AG09319 (cell line): ENCODE measurements around the gene PSMD11.
"Not testable (repeated sequence)": the region's sequence is repeated elsewhere in the genome, so short reads cannot be mapped to it uniquely, and the experiment has no call there.

Source experiments
- DNase-seq: peaks from one replicate; pipeline ENCODE4 v3.0.0-alpha.2; 2010; ENCODE audit warnings: low read depth; ENCODE audit errors: extremely low read depth
- TF ChIP-seq, protein P1 (sequence below): IDR thresholded peaks from 2 replicates; pipeline ENCODE4 v1.5.1; 2011; ENCODE audit warnings: low read depth, mild to moderate bottlenecking, inconsistent platforms, low read length, moderate library complexity

Gene PSMD11

GRCh38 chr17:32520104-32520701, 75.9 kb downstream of the PSMD11 start:
- TF ChIP-seq, protein P1, sequence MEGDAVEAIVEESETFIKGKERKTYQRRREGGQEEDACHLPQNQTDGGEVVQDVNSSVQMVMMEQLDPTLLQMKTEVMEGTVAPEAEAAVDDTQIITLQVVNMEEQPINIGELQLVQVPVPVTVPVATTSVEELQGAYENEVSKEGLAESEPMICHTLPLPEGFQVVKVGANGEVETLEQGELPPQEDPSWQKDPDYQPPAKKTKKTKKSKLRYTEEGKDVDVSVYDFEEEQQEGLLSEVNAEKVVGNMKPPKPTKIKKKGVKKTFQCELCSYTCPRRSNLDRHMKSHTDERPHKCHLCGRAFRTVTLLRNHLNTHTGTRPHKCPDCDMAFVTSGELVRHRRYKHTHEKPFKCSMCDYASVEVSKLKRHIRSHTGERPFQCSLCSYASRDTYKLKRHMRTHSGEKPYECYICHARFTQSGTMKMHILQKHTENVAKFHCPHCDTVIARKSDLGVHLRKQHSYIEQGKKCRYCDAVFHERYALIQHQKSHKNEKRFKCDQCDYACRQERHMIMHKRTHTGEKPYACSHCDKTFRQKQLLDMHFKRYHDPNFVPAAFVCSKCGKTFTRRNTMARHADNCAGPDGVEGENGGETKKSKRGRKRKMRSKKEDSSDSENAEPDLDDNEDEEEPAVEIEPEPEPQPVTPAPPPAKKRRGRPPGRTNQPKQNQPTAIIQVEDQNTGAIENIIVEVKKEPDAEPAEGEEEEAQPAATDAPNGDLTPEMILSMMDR, result no peak
- DNase-seq, result no peak

DNA sequence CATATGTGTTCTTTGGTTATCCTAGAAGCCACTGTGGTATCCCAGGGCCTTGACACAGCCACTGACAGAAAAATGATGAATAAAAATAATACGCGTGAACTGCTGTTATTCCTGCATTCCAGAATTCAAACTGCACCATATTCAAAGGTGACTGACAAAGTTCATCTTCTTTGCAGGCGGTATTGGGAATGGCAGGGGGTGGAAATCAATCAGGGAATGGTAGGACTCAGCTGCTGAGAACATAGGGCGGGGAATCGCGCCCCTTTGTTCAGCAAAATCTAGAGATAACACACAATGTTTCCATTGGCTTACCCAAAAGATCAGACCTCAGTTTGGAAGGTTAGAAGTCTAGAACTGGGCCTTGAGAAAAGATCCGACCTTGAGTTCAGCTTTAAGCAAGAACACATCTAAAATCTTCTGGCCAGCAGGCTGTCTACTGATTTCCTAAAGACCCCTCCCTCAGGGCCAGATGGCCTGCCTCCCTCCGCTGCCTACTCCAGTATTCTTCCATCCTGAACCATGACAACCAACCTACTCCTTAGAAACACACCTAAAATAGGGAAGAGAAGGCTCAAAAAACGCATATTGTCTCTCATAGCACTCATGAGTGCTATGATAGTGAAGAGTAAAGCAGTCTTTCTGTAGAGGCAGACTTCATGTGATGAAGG, 76.6 kb downstream of the PSMD11 start:
- DNase-seq, result no peak

DNA sequence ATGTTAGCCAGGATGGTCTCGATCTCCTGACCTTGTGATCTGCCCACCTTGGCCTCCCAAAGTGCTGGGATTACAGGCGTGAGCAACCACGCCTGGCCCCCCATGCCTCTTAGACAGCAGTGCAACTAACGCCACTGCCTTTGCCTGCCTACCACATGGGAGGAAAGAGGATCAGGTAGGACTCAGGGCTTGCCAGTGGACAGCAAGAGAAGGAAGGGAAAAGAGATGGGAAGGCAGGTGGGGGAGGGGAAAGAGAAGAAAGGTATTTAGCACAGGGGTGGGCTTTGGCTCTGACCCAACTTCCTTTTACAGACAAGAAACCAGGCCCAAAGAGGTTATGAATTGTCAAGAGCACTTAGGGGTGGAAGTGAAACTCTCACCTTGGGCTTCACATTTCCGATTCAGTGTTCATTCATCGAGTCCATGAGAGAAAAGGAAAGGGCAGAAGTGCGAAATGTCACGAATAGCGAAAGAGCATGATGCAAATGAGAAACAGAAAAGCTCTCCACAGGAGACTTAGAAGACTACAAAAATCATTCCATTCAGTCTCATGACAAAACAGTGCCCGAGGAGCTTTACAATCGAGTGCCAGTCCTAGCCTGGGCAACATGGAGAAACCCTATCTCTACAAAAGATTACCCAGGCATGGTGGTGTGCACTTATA, 78.8 kb downstream of the PSMD11 start:
- no peak for DNase-seq
- TF ChIP-seq, protein P1, result no peak

More for the DNA sequence above, 76.6 kb downstream of the PSMD11 start:
- TF ChIP-seq, protein P1, result no peak

- TF ChIP-seq, protein P1, result no peak
- DNase-seq, result no peak
These were observed 79.7 kb downstream of the PSMD11 start for GRCh38 chr17:32523827-32524552.

DNA sequence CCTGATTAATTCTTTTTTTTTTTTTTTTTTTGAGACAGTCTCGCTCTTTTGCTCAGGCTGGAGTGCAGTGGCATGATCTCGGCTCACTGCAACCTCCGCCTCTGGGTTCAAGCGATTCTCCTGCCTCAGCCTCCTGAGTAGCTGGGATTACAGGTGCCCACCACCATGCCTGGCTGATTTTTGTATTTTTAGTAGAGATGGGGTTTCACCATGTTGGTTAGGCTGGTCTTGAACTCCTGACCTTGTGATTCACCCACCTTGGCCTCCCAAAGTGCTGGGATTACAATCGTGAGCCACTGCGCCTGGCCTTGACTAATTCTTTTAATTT, 80.2 kb downstream of the PSMD11 start:
- DNase-seq, result not testable (repeated sequence)

DNA sequence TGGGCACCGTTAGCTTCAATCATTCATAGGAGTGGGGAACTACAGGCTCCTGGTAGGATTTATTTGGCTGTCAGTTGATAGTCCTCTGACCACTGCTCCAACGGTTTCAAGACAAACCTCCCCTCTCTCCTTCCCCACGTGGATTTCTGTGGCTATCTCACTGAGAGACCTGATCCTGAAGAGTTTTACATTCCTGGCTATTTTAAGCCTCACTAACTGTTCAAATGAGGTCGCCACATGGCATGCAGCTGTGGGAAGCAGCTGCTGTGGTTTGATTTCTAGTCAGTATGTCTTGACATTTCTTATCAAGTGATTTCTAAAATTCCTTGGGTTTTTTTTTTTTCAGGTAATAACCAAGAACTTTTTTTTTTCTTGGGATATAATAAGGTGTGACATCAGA, 80.8 kb downstream of the PSMD11 start:
- TF ChIP-seq, protein P1, result no peak
- DNase-seq, result no peak

DNA sequence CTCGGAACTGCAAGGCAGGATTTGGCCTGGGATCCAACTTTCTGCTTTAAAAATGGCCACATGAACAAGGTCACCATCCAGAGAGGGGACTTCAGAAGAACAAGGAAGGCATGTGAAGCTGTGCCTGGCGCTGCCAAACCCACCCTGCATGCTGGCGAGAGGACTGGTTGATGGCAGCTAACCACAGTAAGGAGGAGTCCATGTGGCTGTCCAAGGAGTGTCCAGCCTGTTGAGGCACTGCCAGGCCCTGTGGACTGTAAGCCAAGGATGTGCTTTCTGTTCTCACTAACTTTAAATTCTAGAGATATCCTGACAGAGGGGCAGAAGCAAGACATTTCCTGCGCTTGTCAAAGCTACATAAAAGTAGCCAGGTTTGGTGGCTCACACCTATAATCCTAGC, 82.8 kb downstream of the PSMD11 start:
- TF ChIP-seq, protein P1, result no peak
- DNase-seq, result no peak
